Omental fat pad (tissue), 4 donors: ENCODE measurements around the gene TAF5. TPM values are rescaled to one million over a fixed set of nuclear protein-coding genes. Genes with fewer than 3 reads are reported as not detected.

Source experiments
- ATAC-seq: fragments of 150-250 bp; one replicate; pipeline ENCODE4 v1.9.1; 2016; ENCODE audit warnings: mild to moderate bottlenecking, moderate library complexity; ENCODE audit not compliant: low FRiP score
- DNase-seq: peaks from one replicate; pipeline ENCODE4 v3.0.0-alpha.2; 2019; ENCODE audit warnings: low spot score
- total RNA-seq, 4 donors: library from RNA; depleted of rRNA; stranded (reverse); fragments of >200 nt; gene quantifications; one replicate each; pipeline ENCODE4 v1.1.0, GENCODE V29; 2016
- TF ChIP-seq, protein P1 (sequence below), 3 donors: fragments of 450-650 bp; IDR thresholded peaks; one replicate each; pipeline ENCODE4 v1.5.1; 2016 to 2017; ENCODE audit warnings: antibody characterized with exemption in 3 of 3, mild to moderate bottlenecking in 3 of 3, moderate library complexity in 2 of 3

TAF5 gene
- total RNA-seq, 4 donors from 2014 or later, result 3.2 to 5.5 (median 4.6) TPM

DNA sequence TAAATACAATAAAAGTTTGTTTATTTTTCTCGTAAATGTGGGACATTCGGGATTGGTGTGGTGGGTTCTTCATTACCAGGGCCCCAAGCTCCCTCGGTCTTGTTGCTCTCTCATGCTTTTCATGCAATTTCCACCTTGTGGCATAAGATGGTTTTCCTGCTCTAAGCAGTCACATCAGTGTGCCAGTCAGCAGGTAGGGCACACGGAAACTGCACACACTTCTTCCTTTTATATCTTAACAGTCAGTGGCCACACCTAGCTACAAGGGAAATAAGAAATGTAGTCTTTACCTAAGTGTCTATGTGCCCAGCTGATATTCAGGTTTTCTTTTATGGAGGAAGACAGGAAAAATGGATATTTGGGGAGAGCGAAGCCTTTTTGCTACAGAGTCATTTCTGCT lies 6.5 kb downstream of the TAF5 start:
- TF ChIP-seq, protein P1, sequence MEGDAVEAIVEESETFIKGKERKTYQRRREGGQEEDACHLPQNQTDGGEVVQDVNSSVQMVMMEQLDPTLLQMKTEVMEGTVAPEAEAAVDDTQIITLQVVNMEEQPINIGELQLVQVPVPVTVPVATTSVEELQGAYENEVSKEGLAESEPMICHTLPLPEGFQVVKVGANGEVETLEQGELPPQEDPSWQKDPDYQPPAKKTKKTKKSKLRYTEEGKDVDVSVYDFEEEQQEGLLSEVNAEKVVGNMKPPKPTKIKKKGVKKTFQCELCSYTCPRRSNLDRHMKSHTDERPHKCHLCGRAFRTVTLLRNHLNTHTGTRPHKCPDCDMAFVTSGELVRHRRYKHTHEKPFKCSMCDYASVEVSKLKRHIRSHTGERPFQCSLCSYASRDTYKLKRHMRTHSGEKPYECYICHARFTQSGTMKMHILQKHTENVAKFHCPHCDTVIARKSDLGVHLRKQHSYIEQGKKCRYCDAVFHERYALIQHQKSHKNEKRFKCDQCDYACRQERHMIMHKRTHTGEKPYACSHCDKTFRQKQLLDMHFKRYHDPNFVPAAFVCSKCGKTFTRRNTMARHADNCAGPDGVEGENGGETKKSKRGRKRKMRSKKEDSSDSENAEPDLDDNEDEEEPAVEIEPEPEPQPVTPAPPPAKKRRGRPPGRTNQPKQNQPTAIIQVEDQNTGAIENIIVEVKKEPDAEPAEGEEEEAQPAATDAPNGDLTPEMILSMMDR (IDR thresholded peaks at IDR 0.05), result no peak
- ATAC-seq (no peak), DNase-seq (no peak)

DNA sequence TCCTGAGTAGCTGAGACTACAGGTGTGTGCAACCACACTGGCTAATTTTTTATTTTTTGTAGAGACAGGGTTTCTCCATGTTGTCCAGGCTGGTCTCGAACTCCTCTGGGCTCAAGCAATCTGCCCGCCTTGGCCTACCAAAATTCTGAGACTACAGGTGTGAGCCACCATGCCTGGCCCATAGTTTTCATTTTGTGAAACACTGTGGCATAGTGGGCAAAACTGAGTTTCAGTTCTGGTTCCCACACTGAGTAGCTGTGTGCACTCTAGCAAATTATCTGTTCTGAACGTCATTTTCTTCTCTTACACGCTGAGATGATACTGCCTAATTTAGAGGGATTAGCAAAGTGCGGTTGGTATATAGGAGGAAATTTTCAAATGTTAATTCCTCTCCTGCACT lies 15.0 kb downstream of the TAF5 start:
- TF ChIP-seq, protein P1 (IDR thresholded peaks at IDR 0.05), result no peak
- DNase-seq (no peak), ATAC-seq (no peak)

DNA sequence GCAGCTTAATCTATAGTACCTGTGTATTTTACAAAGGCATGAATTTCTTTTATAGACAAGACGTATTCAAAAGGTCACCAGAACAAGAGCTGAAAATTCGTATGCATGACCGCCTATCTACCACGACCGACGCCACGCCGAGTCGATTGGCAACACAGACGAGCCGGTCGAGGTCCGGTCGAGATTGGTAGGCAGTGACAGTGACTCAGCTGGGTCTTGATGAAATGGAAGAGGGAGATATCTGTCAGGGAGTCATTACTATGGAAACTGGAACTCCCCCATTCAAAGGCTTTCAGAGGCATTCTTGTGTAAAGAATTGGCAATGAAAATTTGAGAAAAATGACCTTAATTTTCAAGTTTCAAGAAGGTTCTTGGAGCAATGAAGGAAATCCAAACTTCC lies 26.4 kb downstream of the TAF5 start:
- TF ChIP-seq, protein P1 (IDR thresholded peaks at IDR 0.05), result no peak
- ATAC-seq (no peak), DNase-seq (no peak)

DNA sequence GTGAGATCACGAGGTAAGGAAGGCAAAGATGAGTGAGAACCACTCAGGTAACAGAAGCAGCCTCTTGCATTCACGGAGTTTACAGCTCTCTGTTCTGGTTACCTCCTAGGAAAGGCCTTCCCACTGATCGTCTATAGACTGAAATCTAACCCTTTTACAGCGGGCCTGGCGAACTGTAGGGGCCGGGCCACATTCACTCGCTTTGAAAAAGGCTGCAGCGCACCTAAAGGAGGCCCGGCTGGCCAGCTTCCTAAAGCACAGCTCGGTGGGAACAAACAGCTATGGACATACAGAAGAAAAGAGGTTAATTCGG lies 27.9 kb downstream of the TAF5 start:
- DNase-seq (no peak), ATAC-seq (no peak)
- TF ChIP-seq, protein P1 (IDR thresholded peaks at IDR 0.05), result no peak

DNA sequence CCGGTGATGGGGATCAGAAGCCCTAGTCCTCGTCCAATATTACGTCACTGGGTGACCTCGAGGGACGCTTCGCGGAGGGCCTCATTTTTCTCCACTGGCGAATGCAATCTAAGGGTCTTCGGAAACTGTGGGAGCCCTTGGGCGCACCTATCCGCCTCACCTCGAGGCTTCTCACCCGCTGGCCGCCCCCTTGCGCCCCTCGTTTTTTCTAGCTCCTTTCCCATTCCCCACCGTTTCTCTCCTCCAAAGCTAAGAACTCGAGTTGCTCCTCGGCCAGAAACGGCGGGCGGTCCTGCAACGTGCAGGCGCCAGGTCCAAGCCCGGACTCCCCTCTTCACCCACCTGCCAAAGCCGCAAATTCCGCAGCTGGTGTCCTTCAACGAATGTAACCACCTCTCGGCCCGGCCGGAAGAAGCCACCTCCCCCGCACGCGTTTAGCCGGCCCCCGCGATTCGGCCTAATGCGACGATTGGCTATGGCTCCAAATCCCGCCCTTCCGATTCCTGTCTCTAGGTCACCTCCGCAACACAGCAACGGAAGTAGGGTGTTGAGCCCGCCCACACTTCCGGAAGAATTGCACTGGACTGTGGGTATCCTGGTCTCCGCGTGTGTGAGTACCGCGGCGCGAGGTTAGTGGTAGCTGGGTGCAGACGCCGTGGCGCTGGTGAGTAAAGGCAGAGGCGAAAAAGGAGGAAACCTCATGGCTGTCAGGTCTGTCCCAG lies 28.5 kb downstream of the TAF5 start, which contains the start of the genes ATP5MK and PDCD11:
Gene ATP5MK (minus strand): TSS at position 409 of the 722 bp plus-strand sequence. CDS start 4,018 bp downstream, outside the sequence.
Gene PDCD11 (plus strand): TSS at position 560 of the 722 bp plus-strand sequence. CDS start 1,801 bp downstream, outside the sequence.
- peak; percentile 97 for DNase-seq
- ATAC-seq, result peak; percentile 100
- TF ChIP-seq, protein P1 (IDR thresholded peaks at IDR 0.05), result no peak

GRCh38 chr10:103396789-103397087 lies 29.0 kb downstream of the TAF5 start:
- TF ChIP-seq, protein P1 (IDR thresholded peaks at IDR 0.05), result no peak
- DNase-seq, result no peak
- peak; percentile 33 for ATAC-seq

GRCh38 chr10:103397191-103397825 lies 29.5 kb downstream of the TAF5 start:
- ATAC-seq, result no peak
- DNase-seq, result no peak
- TF ChIP-seq, protein P1 (IDR thresholded peaks at IDR 0.05), result no peak
